RWPE2 (cell line): Measurements from ENCODE around the gene SP140L.

ENCODE experiments used
- ATAC-seq: fragments of 200-7000 bp; cut with Tn5 transposase; 3 replicates; pipeline ENCODE4 v1.9.1; 2021; ENCODE audit warnings: low read depth
- DNase-seq: peaks from one replicate; pipeline ENCODE4 v3.0.0-alpha.2; 2020; ENCODE audit warnings: low spot score
- H3K27ac ChIP-seq: fragments of 450-650 bp; 2 replicates; pipeline ENCODE4 v1.5.1; 2017; ENCODE audit warnings: mild to moderate bottlenecking; ENCODE audit not compliant: poor library complexity, severe bottlenecking
- H3K27me3 ChIP-seq: fragments of 250-450 bp; sonication (Bioruptor Pico); 2 replicates; pipeline ENCODE4 v1.5.1; 2021; ENCODE audit warnings: mild to moderate bottlenecking, moderate library complexity; ENCODE audit not compliant: insufficient read depth, poor library complexity, severe bottlenecking
- H3K36me3 ChIP-seq: fragments of 250-450 bp; sonication (Bioruptor Pico); 2 replicates; pipeline ENCODE4 v1.5.1; 2020; ENCODE audit warnings: low read depth, mild to moderate bottlenecking, moderate library complexity
- H3K4me1 ChIP-seq: fragments of 250-450 bp; sonication (Bioruptor Pico); 2 replicates; pipeline ENCODE4 v1.5.1; 2021; ENCODE audit warnings: mild to moderate bottlenecking, moderate library complexity; ENCODE audit not compliant: insufficient read depth, poor library complexity, severe bottlenecking
- H3K4me3 ChIP-seq: fragments of 250-450 bp; sonication (Bioruptor Pico); 2 replicates; pipeline ENCODE4 v1.5.1; 2021; ENCODE audit warnings: mild to moderate bottlenecking, moderate library complexity; ENCODE audit not compliant: severe bottlenecking
- H3K9me3 ChIP-seq: fragments of 250-450 bp; sonication (Bioruptor Pico); 2 replicates; pipeline ENCODE4 v1.5.1; 2021; ENCODE audit warnings: mild to moderate bottlenecking, moderate library complexity; ENCODE audit not compliant: severe bottlenecking
- TF ChIP-seq, protein P1 (sequence below): fragments of 450-650 bp; IDR thresholded peaks from one replicate; pipeline ENCODE4 v1.5.1; 2017; ENCODE audit warnings: mild to moderate bottlenecking, moderate library complexity; ENCODE audit not compliant: poor library complexity, severe bottlenecking

SP140L gene

DNA sequence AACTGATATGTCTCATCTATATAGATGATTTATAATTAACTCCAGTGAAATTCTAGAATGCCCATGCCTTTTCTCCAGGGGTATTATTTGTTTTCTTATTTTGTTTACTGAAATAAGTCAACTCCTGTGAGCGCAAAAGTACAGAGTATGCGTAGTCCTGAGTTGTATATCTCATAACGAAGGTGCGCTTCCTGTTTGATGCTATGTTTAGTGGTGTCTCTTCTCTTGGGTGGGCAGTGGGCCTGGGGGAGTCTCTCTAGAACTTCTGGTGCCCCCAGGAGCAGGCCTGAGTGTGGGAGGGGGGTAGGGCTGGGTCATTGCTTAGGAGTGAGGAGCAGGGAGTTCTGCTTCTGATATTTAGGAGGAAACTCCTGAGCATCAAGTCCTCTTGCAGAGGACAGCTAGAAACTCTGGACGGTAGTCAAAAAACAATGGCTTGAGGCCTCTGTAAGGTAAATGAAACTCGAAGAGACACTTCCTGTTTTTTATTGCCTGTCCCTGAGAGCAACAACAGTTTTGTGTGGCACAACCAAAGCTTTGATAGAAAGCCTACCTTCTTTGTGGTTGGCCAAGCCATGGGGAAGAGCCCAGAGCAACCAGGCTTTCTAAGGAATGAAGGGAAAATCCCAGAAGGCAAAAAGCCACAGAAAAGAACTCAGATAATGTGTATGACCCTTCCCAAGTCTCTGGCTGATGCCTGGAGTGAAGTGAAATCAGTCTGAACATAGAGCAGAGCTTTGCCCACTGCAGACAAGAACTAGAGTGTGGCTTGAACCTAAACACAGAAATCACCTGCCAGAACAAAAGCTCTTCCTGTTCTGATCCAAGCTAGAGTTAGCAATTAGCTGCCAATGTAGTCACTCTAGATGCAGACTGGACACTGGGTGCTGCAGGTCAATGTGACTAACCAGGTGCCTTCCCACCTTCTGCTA is 8.5 kb upstream of the SP140L start:
- H3K9me3 ChIP-seq, result no peaks in the 10 kb centered on the region
- DNase-seq (no peak), ATAC-seq (no peak)
- H3K27ac ChIP-seq, result no peak overlapping the region
- no peaks in the 10 kb centered on the region for H3K4me1 ChIP-seq
- TF ChIP-seq, protein P1, sequence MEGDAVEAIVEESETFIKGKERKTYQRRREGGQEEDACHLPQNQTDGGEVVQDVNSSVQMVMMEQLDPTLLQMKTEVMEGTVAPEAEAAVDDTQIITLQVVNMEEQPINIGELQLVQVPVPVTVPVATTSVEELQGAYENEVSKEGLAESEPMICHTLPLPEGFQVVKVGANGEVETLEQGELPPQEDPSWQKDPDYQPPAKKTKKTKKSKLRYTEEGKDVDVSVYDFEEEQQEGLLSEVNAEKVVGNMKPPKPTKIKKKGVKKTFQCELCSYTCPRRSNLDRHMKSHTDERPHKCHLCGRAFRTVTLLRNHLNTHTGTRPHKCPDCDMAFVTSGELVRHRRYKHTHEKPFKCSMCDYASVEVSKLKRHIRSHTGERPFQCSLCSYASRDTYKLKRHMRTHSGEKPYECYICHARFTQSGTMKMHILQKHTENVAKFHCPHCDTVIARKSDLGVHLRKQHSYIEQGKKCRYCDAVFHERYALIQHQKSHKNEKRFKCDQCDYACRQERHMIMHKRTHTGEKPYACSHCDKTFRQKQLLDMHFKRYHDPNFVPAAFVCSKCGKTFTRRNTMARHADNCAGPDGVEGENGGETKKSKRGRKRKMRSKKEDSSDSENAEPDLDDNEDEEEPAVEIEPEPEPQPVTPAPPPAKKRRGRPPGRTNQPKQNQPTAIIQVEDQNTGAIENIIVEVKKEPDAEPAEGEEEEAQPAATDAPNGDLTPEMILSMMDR, result no peak
- H3K36me3 ChIP-seq, result no peaks in the 10 kb centered on the region
- no peaks in the 10 kb centered on the region for H3K27me3 ChIP-seq
- H3K4me3 ChIP-seq, result no peak overlapping the region

DNA sequence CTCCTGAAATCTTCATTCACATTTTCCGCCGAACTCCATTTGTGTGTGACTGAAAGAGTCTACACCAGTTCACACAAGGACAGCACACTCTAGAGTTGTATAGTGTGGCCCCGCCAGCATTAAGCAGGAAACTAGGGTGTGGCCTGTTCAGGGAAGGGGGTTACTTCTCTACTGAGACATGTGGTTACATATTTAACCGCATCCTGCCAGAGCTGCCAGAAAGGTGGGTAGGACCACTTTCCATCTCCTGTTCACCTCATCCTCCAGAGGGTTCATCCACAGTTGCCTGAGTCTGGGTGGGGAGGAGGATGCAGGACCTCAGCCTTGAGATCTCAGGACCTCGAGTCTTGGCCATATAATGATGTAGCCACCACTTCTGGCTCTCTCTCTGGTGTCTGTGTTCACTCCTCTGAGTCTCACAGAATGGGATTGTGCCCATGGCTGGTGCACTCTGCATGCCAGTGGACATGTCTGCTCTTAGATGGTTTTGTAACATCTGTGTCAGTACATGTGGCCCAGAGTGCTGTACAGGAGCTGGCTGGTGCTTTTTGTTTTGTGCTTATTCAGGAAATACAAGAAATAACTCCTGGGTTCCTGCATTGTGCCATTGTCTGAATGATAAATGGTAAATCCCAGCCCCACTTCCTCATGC is 7.7 kb upstream of the SP140L start:
- no peak overlapping the region for H3K27ac ChIP-seq
- no peak for DNase-seq
- ATAC-seq, result 0 out of 3 replicates have a peak, but pooled peaks have one; percentile 14
- H3K27me3 ChIP-seq, result no peaks in the 10 kb centered on the region
- no peak overlapping the region for H3K4me3 ChIP-seq
- H3K4me1 ChIP-seq, result no peaks in the 10 kb centered on the region
- H3K36me3 ChIP-seq, result no peaks in the 10 kb centered on the region
- no peaks in the 10 kb centered on the region for H3K9me3 ChIP-seq
- TF ChIP-seq, protein P1, result no peak

- DNase-seq, result no peak
- no peak for ATAC-seq
- Histone ChIP-seq H3K36me3 (no peaks in the 10 kb centered on the region), H3K27me3 (no peaks in the 10 kb centered on the region), H3K4me3 (no peak overlapping the region), H3K27ac (no peak overlapping the region), H3K4me1 (no peaks in the 10 kb centered on the region), H3K9me3 (no peaks in the 10 kb centered on the region)
- TF ChIP-seq, protein P1, result no peak
These were observed 6.0 kb upstream of the SP140L start for GRCh38 chr2:230321031-230321430.

GRCh38 chr2:230322561-230323384 is 4.2 kb upstream of the SP140L start:
- TF ChIP-seq, protein P1, result no peak
- DNase-seq (no peak), ATAC-seq (no peak)
- Histone ChIP-seq H3K9me3 (no peaks in the 10 kb centered on the region), H3K4me3 (no peak overlapping the region), H3K27ac (no peak overlapping the region), H3K27me3 (no peaks in the 10 kb centered on the region), H3K4me1 (peaks cover 3% of the 10 kb centered on the region), H3K36me3 (no peaks in the 10 kb centered on the region)
